NCI-H1930 (cell line): ENCODE data around the gene PECR.
A peak's percentile ranks its signal among the peaks of the same experiment; 100 is the strongest.

Source experiments
- DNase-seq, 2 experiments: peaks; one replicate each; lab custom pipeline; 2025; lab: John Stamatoyannopoulos, UW

Gene PECR

GRCh38 chr2:216071111-216071851 is 10.3 kb downstream of the PECR start:
- no peak for DNase-seq

GRCh38 chr2:216070195-216070594 is 11.4 kb downstream of the PECR start:
- no peak for DNase-seq

GRCh38 chr2:216069028-216069427 is 12.6 kb downstream of the PECR start:
- DNase-seq, result no peak

DNA sequence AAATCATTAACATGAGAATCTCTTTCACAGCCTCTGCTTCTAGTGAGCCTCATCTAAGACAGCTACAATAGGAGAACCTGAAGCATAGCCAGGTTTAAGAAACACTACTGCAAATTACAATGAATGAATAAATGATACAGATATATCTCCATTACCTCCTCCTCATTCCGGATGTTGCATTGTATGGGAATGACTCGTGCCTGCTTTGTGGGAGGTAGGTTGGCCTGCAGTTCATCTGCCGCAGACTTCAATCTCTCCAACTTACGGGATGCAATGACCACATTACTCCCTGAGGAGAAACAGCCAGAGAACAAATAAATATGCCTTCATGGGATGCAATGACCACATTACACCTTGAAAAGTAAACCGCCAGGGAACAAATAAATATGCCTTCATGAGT is 15.4 kb downstream of the PECR start:
- no peak for DNase-seq

- no peak for DNase-seq
Observed at GRCh38 chr2:216064665-216065064, 16.9 kb downstream of the PECR start.

DNA sequence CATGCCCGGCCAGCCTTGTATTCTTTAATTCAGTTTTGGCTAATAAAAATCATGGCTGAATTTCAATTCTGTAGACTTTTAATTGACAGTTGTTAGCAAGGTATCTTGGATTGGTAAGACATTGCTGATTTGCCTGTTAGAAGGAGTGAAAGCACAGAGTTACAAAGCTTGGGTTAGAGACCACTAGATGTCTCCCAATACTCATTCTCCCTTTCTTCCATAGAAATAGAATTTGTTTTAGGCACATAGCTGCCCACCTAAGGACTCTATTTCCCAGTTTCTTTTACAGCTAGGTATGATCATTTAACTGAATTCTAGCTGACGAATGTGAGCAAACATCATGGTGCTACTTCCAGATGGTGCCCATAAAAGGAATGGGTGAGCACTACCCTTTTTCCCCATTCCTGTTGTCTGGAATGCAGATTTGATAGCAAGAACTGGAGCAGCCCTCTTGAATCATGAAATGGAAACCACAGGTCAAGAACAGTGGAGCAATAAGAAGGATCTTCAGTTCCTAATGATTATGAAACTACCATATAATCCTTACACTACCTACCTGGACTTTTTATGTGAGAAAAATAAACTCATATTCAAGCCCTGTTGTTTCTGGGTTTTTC is 17.5 kb downstream of the PECR start:
- no peak for DNase-seq

DNA sequence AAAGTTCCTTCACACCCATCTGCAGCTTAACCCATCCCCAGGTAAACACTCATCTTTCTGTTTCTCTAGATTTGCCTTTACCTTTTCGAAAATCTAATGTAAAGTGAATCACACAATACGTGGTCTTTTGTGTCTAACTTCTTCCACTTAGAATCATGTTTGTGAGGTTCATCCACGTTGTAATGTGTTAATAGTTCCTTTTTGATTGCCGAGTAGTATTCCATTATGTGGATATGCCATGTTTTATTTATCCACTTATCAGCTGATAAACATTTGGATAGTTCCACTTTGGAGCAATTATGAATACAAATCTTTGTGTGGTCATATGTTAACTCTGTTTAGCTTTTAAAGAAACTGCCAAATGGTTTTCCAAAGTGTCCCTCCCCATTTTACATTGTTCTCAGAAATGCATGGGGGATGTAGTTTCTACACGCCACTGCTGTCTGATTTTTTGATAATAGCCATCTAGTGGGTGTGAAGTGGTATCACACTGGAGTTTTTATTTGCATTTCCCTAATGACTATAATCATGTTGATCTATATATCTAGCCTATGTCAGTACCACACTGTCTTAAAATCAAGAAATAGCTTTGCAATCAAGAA is 22.3 kb downstream of the PECR start:
- no peak for DNase-seq

DNA sequence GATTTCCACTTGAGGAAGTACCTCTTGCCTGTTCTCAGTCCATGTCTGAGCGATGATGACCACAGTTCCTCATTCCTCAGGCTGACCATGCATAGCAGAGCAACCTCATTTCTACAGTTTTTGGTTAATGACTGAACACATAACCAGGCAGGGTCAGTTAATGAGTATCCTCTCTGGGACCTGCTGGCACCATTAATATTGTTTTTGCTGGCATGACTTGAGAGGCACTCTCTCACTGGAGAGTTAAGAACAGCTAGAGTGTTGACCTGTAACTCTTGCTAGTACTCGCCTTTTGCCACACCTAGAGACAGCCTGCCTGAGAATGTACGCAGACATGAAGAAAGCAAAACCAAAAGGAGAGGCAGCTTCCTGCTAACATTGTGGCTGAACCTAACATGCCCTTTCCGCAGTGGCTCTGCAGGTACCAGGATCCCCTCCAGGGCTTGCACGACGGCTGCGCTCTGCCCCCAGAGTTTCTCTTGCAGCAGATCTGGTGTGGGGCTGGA is 23.9 kb downstream of the PECR start:
- DNase-seq, result no peak

- no peak for DNase-seq
Observed at GRCh38 chr2:216056739-216057138, 24.9 kb downstream of the PECR start.

- DNase-seq, result no peak
Observed at GRCh38 chr2:216055680-216056079, 25.9 kb downstream of the PECR start.

- no peak for DNase-seq
Observed at GRCh38 chr2:216052420-216052819, 29.2 kb downstream of the PECR start.

DNA sequence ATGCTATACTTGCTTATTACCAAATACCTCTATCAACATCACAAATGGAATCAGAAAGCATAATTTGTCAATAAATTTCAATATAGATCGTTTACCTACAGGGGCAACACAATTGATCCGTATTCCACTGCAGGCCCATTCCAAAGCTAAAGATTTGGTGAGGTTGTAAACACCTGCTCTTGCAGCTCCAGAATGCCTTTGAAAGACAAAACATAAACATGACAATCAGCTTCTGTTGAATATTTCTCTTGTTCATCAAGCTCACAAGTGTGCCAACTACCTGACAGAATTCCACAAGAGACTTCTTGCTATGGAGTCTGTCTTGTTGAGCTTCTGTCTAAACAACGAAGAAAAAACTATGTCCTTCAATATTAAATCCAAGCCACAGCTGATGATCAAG is 30.3 kb downstream of the PECR start:
- no peak for DNase-seq

DNA sequence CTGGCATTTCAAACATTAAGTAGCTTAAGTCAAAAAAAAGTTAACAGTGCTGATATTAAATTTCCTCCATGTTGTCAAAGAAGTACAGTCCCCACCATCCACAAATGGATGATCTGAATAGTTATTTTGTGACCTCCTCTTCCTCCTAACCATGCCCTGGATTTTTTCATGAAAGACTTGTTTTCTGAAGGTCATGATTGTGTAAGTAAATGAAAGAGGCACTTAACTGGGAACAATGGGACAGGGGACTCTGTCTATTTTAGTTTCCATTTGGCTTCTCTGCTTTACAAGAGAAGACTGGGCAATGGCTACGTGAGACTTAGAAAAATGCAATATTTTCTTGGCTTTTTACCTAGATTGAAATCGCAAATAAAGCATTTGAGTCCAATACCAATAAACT is 32.2 kb downstream of the PECR start:
- no peak for DNase-seq

DNA sequence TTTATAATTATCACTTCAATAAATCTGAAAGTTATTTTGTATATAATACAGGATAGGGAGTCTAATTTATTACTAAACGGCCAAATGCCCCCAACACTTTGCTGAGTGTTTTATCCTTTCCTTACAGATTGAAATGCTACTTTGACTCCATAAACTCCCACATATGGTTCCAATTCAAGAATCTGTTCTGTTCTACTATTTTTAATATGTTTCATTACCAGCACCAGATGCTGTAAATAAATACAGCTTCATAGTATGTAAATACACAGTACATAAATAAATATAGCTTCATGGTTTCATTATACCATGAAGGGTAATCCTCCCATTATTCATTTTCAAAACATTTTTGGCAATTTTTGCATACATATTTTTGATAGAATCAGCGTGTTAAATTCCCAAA is 34.2 kb downstream of the PECR start:
- no peak for DNase-seq

GRCh38 chr2:216044883-216045486 is 36.6 kb downstream of the PECR start:
- no peak for DNase-seq

DNA sequence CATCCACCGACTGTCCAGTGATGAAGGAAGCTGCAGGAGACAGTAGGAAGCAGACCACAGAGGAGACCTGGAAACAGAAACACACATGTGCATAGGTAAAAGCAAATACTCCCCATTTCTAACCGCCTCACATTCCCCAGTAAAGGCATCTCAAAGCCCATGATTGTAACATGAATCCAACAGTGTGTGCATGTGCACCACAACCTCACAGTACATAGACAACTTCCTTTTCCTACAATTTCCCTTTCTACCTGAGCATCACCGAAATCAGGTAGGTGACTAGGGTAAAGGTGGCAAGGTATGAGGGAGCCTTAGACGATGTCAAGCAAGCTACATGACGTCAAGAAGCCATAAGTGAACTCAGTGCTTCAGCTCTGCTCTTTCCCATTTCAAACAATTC is 37.7 kb downstream of the PECR start:
- no peak for DNase-seq

DNA sequence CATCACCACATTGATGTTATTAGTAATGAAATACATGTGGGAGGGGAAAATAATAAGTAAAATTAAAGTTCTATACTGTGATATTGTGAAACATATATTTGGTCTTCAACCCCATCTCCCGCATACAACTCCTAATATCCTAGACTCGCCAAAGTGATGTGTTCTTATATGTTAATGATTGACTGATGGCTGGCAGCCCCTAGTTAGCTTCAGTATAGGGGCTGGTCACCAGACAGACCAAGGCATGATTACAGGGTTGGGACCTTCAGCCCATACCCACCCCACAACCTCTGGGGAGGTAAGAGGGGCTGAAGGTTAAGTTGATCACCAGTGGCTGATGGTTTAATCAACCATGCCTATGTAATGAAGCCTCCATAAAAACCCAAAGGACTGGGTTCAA is 40.2 kb downstream of the PECR start:
- no peak for DNase-seq

DNA sequence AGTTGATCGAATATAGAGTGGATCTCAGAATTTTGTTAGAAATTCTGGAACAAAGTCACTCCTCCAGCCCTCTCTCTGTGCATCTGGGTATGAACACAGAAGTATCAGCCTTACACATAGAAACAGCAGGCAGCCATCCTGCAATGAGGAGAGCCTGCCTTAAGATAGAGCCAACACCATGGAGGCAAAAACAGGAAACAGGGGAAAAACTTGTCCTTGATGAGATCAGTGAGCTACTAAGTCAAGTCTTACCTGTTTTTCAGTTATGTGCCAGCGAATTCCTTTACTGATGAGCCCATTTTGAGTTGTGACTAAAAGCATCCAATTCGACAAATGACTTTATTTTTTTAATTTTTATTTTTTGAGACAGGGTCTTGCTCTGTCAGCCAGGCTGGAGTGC is 41.7 kb downstream of the PECR start:
- DNase-seq, result no peak

DNA sequence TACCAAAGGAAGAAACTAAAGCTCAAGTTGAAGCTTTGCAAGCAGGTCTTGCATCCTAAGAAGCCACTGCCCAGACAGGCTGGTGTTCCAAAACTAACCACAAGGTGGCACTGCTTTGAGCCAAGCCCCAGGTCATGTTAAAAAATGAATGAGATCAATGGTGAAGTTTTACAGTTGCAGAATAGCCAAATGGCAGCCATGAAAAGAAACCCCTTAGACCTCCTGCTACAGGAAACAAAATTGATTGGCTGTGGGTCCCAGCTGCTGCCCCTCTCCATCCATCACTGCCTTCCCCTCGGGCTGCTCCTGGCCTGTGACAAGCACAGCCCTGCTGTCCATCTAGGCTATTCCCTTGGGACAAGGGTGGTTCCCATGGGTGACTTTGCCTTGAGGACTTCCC is 47.5 kb downstream of the PECR start:
- DNase-seq, result peak; percentile 13 to 44

GRCh38 chr2:216033403-216033802 is 48.2 kb downstream of the PECR start:
- no peak for DNase-seq

- no peak for DNase-seq
Observed at GRCh38 chr2:216031960-216032689, 49.5 kb downstream of the PECR start.

DNA sequence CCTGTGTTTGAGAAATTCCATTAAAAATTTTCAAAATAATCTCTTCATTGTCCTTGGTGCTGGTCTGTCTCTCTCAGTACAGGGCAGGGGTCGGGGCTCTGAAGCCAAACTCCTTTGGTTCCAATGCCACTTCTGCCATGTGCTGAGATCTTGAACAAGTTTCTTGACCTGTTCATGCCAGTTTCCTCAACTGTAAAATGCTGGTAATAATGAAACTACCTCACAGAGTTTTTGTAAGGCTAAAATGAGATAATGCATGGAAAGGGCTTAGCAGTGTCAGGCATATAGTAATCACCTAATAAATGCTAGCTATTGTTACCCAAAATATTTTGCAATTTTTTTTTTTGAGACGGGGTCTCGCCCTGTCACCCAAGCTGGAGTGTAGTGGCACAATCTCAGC is 51.4 kb downstream of the PECR start:
- no peak for DNase-seq
